Subcutaneous adipose tissue (tissue), 4 donors: ENCODE results near the gene DIP2C. TPM values are rescaled to one million over a fixed set of nuclear protein-coding genes. Genes with fewer than 3 reads are reported as not detected.

Experiments
- CTCF ChIP-seq: fragments of 450-650 bp; IDR thresholded peaks from one replicate; pipeline ENCODE4 v1.5.1; 2016; ENCODE audit warnings: low read depth, mild to moderate bottlenecking, control low read depth, antibody characterized with exemption, moderate library complexity
- total RNA-seq, 4 donors: library from RNA; depleted of rRNA; stranded (reverse); fragments of >200 nt; gene quantifications; one replicate each; pipeline ENCODE4 v1.1.0, GENCODE V29; 2016

DIP2C gene
- total RNA-seq, 4 donors from 2014 or later = 32.1 to 64.0 (median 40.5) TPM

- TF ChIP-seq CTCF = no peak
Measured at GRCh38 chr10:329361-330099, 359.9 kb downstream of the DIP2C start.

GRCh38 chr10:327889-328852, 361.3 kb downstream of the DIP2C start:
- no peak for TF ChIP-seq CTCF

- TF ChIP-seq CTCF = no peak
Measured at GRCh38 chr10:326894-327635, 362.4 kb downstream of the DIP2C start.

GRCh38 chr10:326350-326749, 363.1 kb downstream of the DIP2C start:
- TF ChIP-seq CTCF = no peak

GRCh38 chr10:325282-325681, 364.2 kb downstream of the DIP2C start:
- no peak for TF ChIP-seq CTCF

GRCh38 chr10:324593-324992, 364.9 kb downstream of the DIP2C start:
- TF ChIP-seq CTCF = no peak
